Vagina (tissue), 2 donors: ENCODE results near the gene HOXD8. TPM values are rescaled to one million over a fixed set of nuclear protein-coding genes. Genes with fewer than 3 reads are reported as not detected.

Source experiments
- DNase-seq, 2 donors: peaks; one replicate each; pipeline ENCODE4 v3.0.0-alpha.2; 2017; ENCODE audit errors: extremely low spot score in 2 of 2
- H3K27ac ChIP-seq: fragments of 200-600 bp; sonication (generic); one replicate; pipeline ENCODE4 v1.5.1; 2019
- H3K27me3 ChIP-seq: fragments of 200-600 bp; sonication (generic); one replicate; pipeline ENCODE4 v1.5.1; 2019
- H3K36me3 ChIP-seq, 2 donors: fragments of 200-600 bp; sonication (generic); one replicate each; pipeline ENCODE4 v1.5.1; 2017 to 2019
- H3K4me1 ChIP-seq: fragments of 200-600 bp; sonication (generic); one replicate; pipeline ENCODE4 v1.5.1; 2019
- H3K4me3 ChIP-seq, 2 donors: fragments of 200-600 bp; sonication (generic); 1 replicate in 1 of 2; 2 replicates in 1 of 2; pipeline ENCODE4 v1.5.1; 2016 to 2019
- H3K9me3 ChIP-seq: fragments of 200-600 bp; sonication (generic); one replicate; pipeline ENCODE4 v1.5.1; 2019
- CTCF ChIP-seq, 3 experiments: fragments of 450-650 bp in 2 of 3; fragments of 200-600 bp in 1 of 3; sonication (generic) in 1 of 3; IDR thresholded peaks; one replicate each; pipeline ENCODE4 v1.5.1; 2017 to 2019; ENCODE audit warnings: antibody characterized with exemption in 3 of 3, mild to moderate bottlenecking in 2 of 3, moderate library complexity in 2 of 3
- POLR2A ChIP-seq, 2 donors: fragments of 450-650 bp; IDR thresholded peaks; one replicate each; pipeline ENCODE4 v1.6.1; 2017; ENCODE audit warnings: antibody characterized with exemption in 2 of 2, mild to moderate bottlenecking in 2 of 2, moderate library complexity in 2 of 2
- POLR2AphosphoS5 ChIP-seq, 2 donors: sonication (generic); formaldehyde crosslinking; IDR thresholded peaks; one replicate each; pipeline ENCODE4 v1.9.0; 2017; ENCODE audit warnings: antibody characterized with exemption in 2 of 2, mild to moderate bottlenecking in 2 of 2, low read depth in 1 of 2; ENCODE audit not compliant: insufficient read depth in 1 of 2
- intact Hi-C: fragments of 100-400 bp; cut with DNase I; formaldehyde crosslinking; loops from one replicate; pipeline ENCODE4 v1.15.1; 2023
- total RNA-seq: library from RNA; depleted of rRNA; stranded (reverse); fragments of >200 nt; gene quantifications from one replicate; pipeline ENCODE4 v1.2.3, GENCODE V29; 2016

Gene HOXD8
- total RNA-seq, 1 donor from 2014 or later, result 10.3 TPM

GRCh38 chr2:176147210-176147799 is 17.8 kb downstream of the HOXD8 start:
- DNase-seq, result no peak
- Histone ChIP-seq H3K27me3 (no peaks in the 10 kb centered on the region), H3K9me3 (no peaks in the 10 kb centered on the region), H3K27ac (no peak overlapping the region), H3K4me3 (no peak overlapping the region), H3K4me1 (no peaks in the 10 kb centered on the region), H3K36me3 (no peaks in the 10 kb centered on the region)
- intact Hi-C loops, result no loop called here
- TF ChIP-seq POLR2A (IDR thresholded peaks at IDR 0.05) (no peak), CTCF (IDR thresholded peaks at IDR 0.05) (no peak), POLR2AphosphoS5 (IDR thresholded peaks at IDR 0.05; ENCODE audit: insufficient read depth in 1 of 2, low read depth in 1 of 2) (no peak)

- no peaks in the 10 kb centered on the region for H3K27me3 ChIP-seq
Measured at GRCh38 chr2:176147800-176148496, 18.4 kb downstream of the HOXD8 start.

GRCh38 chr2:176148751-176149421 is 19.4 kb downstream of the HOXD8 start:
- DNase-seq, result no peak
- TF ChIP-seq CTCF (IDR thresholded peaks at IDR 0.05), result no peak
- TF ChIP-seq POLR2A (IDR thresholded peaks at IDR 0.05), result no peak
- TF ChIP-seq POLR2AphosphoS5 (IDR thresholded peaks at IDR 0.05; ENCODE audit: insufficient read depth in 1 of 2, low read depth in 1 of 2), result no peak
- Histone ChIP-seq H3K36me3 (no peaks in the 10 kb centered on the region), H3K27ac (no peak overlapping the region), H3K4me3 (no peak overlapping the region), H3K27me3 (no peaks in the 10 kb centered on the region), H3K4me1 (no peaks in the 10 kb centered on the region), H3K9me3 (no peaks in the 10 kb centered on the region)
- intact Hi-C loops, result no loop called here

More at GRCh38 chr2:176147800-176148496, 18.4 kb downstream of the HOXD8 start:
- intact Hi-C loops, result no loop called here
- no peaks in the 10 kb centered on the region for H3K9me3 ChIP-seq
- H3K4me1 ChIP-seq, result no peaks in the 10 kb centered on the region
- no peak overlapping the region for H3K4me3 ChIP-seq
- no peaks in the 10 kb centered on the region for H3K36me3 ChIP-seq
- H3K27ac ChIP-seq, result no peak overlapping the region
- DNase-seq, result no peak
- TF ChIP-seq POLR2A (IDR thresholded peaks at IDR 0.05), result no peak
- TF ChIP-seq POLR2AphosphoS5 (IDR thresholded peaks at IDR 0.05; ENCODE audit: insufficient read depth in 1 of 2, low read depth in 1 of 2), result no peak
- no peak for TF ChIP-seq CTCF (IDR thresholded peaks at IDR 0.05)

GRCh38 chr2:176149481-176149938 is 20.0 kb downstream of the HOXD8 start:
- TF ChIP-seq POLR2AphosphoS5 (IDR thresholded peaks at IDR 0.05; ENCODE audit: insufficient read depth in 1 of 2, low read depth in 1 of 2), result no peak
- Histone ChIP-seq H3K4me3 (no peak overlapping the region), H3K27me3 (no peaks in the 10 kb centered on the region), H3K4me1 (no peaks in the 10 kb centered on the region), H3K36me3 (no peaks in the 10 kb centered on the region), H3K9me3 (no peaks in the 10 kb centered on the region), H3K27ac (no peak overlapping the region)
- DNase-seq, result no peak
- intact Hi-C loops, result no loop called here

- Histone ChIP-seq H3K27ac (no peak overlapping the region), H3K27me3 (no peaks in the 10 kb centered on the region), H3K4me3 (no peak overlapping the region), H3K36me3 (no peaks in the 10 kb centered on the region), H3K4me1 (no peaks in the 10 kb centered on the region), H3K9me3 (no peaks in the 10 kb centered on the region)
- intact Hi-C loops, result no loop called here
- DNase-seq, result no peak
- TF ChIP-seq POLR2AphosphoS5 (IDR thresholded peaks at IDR 0.05; ENCODE audit: insufficient read depth in 1 of 2, low read depth in 1 of 2) (no peak), CTCF (IDR thresholded peaks at IDR 0.05) (no peak), POLR2A (IDR thresholded peaks at IDR 0.05) (no peak)
Measured at GRCh38 chr2:176149939-176150583, 20.6 kb downstream of the HOXD8 start.
